Esophagus muscularis mucosa (tissue), 3 donors: ENCODE data around the gene MMD.

ENCODE experiments used
- POLR2A ChIP-seq: fragments of 450-650 bp; IDR thresholded peaks from one replicate; pipeline ENCODE4 v1.6.1; 2017; ENCODE audit warnings: antibody characterized with exemption, moderate library complexity, mild to moderate bottlenecking, low read depth
- POLR2AphosphoS5 ChIP-seq, 2 donors: sonication (generic); formaldehyde crosslinking; IDR thresholded peaks; one replicate each; pipeline ENCODE4 v1.6.1; 2017; ENCODE audit warnings: antibody characterized with exemption in 2 of 2
- TF ChIP-seq, protein P1 (sequence below), 3 experiments: fragments of 200-600 bp in 2 of 3; fragments of 450-650 bp in 1 of 3; sonication (generic) in 2 of 3; IDR thresholded peaks; one replicate each; pipeline ENCODE4 v1.5.1; 2017 to 2019; ENCODE audit warnings: antibody characterized with exemption in 3 of 3, mild to moderate bottlenecking in 2 of 3, moderate library complexity in 1 of 3

DNA sequence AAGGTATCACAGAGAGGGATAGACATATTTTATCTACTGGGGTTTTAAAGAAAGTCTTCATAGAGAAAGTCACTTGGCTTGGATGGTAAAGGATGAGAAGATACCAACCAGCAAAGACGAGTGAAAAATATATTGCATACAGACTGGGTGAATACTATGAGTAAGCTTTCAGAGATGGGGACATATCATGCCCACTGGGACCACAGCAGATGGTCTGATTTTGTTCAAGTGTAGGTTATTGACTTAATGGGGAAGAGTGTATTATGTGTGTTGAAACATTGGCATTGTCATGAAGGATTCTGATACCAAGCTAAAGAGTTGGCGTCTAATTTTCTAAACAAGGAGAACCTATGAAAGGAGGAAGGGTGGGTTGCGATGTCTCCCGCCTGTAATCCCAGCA, 13.8 kb upstream of the MMD start:
- TF ChIP-seq, protein P1, sequence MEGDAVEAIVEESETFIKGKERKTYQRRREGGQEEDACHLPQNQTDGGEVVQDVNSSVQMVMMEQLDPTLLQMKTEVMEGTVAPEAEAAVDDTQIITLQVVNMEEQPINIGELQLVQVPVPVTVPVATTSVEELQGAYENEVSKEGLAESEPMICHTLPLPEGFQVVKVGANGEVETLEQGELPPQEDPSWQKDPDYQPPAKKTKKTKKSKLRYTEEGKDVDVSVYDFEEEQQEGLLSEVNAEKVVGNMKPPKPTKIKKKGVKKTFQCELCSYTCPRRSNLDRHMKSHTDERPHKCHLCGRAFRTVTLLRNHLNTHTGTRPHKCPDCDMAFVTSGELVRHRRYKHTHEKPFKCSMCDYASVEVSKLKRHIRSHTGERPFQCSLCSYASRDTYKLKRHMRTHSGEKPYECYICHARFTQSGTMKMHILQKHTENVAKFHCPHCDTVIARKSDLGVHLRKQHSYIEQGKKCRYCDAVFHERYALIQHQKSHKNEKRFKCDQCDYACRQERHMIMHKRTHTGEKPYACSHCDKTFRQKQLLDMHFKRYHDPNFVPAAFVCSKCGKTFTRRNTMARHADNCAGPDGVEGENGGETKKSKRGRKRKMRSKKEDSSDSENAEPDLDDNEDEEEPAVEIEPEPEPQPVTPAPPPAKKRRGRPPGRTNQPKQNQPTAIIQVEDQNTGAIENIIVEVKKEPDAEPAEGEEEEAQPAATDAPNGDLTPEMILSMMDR (IDR thresholded peaks at IDR 0.05) = no peak
- TF ChIP-seq POLR2AphosphoS5 (IDR thresholded peaks at IDR 0.05) (no peak), POLR2A (no peak)
